HG03280 (cell line): ENCODE data around the gene SORD.

ENCODE experiments used
- ATAC-seq: cut with Tn5 transposase; IDR thresholded peaks from one replicate; pipeline ENCODE4 v1.9.1; 2021; ENCODE audit warnings: mild to moderate bottlenecking, moderate library complexity; ENCODE audit not compliant: unreplicated experiment

The SORD gene

DNA sequence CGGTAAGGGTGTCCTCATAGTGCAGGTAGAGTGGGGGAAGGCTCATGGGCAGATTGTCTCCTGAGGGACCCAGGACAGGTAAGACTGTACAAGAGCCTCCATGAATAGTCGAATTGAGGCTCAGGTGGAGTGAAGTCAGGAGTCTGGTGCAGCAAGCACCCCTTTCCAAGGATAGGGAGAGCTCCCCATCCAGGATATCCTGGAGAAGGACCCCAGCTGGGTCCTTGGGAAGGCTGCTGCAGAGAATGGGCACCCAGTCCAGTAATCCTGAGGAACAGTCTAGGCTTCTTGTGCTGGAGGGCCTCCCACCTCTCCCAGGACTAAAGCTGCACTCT, 91.7 kb downstream of the SORD start:
- no peak for ATAC-seq

DNA sequence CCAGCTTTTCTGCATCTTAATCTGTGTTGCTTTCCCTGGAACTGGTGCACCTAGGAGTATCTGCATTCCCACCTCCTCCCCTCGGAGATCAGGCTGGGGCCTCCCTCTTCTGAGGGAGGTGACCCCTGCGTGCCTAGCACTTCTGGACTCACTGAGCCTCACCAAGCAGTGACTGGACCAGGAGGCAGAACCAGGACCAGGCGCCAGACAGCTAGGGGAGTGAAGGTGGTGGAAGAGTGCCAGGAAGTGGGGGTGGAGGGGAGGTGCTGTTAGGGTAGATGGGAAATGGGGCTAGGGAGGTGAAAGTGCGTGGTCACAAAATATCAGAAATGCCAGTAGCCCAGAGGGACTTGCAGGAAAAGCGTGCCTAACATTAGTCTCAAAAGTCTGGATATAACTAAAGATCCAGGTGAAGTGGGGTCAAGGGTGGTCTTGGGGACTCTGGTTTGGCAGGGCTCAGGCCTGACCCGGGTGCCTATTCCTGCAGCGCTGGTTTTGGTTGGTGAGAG, 92.4 kb downstream of the SORD start:
- ATAC-seq = no peak

DNA sequence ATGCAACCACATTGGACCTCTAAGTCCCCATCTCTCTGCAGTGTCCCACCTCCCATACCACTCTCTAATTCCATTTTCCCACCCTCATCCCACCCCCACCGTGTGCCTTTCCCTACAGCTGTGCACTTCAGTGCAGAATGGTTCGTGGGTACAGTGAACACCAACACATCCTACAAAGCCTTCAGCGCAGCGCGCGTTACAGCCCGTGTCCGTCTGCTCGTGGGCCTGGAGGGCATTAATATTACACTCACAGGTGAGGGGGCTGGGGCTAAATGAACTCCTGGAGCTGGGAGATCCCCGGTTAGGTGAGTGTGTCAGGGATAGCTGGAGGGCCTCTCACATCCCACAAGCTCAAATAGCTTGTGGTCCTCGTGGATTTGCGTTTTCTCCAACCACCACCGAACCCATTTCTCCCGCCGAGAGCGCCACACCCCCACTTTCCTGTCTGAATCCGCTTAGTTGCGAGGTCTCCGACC, 93.0 kb downstream of the SORD start:
- ATAC-seq = no peak

DNA sequence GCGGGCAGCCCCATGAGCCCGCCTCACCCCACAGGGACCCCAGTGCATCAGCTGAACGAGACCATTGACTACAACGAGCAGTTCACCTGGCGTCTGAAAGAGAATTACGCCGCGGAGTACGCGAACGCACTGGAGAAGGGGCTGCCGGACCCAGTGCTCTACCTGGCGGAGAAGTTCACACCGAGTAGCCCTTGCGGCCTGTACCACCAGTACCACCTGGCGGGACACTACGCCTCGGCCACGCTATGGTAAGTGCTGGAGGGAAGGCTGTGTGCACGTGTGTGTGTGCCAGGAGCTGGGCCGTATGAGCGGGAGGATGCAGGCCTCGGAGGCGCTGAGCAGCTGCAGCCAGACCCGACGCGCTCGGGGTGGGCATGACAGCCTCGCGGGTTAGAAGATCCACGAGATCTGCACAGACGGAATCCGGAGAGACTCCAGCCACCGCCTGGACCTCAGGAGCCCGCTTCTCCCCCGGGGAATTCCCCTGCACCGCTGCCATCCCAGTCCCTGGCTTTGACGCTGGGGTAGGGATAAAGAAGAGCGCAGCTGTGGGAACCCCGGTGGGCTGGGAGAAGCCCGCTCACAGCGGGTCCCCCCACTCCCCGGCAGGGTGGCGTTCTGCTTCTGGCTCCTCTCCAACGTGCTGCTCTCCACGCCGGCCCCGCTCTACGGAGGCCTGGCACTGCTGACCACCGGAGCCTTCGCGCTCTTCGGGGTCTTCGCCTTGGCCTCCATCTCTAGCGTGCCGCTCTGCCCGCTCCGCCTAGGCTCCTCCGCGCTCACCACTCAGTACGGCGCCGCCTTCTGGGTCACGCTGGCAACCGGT, 93.7 kb downstream of the SORD start:
- ATAC-seq = no peak

DNA sequence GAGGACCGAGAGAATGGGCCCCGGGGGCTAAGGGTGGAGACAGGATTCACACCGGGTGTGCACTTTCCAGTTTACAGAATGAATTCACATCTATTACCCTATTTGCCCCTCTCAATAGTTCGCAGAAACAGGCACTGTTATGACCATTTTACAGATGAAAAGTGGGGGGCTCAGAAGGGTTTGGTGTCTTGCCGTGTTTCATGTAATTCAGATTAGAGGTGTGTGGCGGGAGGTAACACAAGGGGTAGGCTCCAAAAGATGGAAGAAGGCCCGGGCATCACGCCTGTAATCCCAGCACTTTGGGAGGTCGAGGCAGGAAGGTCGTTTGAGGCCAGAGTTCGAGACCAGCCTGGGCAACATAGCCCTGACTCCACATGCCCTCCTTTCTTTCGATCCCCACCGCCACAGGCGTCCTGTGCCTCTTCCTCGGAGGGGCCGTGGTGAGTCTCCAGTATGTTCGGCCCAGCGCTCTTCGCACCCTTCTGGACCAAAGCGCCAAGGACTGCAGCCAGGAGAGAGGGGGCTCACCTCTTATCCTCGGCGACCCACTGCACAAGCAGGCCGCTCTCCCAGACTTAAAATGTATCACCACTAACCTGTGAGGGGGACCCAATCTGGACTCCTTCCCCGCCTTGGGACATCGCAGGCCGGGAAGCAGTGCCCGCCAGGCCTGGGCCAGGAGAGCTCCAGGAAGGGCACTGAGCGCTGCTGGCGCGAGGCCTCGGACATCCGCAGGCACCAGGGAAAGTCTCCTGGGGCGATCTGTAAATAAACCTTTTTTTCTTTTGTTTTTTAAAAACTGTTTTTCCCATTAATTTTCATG, 94.5 kb downstream of the SORD start:
- peak; percentile 6 for ATAC-seq

DNA sequence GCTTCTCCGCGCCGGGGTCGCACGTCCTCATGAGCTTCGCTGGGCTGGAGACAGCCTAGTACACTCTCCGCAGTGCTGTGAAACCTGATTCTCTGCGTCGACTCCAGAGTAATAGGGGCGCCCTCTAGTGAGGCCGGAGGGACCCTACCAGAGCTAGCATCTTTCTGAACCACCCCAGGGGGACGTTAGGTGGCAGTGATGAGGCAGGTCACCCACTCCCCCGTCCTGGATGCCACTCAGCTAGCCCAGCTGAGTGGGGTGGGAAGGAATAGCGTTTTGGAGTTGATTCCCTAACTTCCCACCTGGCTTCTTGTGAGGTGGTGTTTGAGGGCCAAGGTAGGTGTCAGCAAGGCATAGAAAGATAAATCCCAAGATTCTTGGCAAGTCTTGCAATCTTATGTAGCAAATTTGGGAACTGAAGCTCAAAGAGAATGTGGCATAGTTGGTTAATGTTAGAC, 95.2 kb downstream of the SORD start:
- peak; percentile 81 for ATAC-seq

DNA sequence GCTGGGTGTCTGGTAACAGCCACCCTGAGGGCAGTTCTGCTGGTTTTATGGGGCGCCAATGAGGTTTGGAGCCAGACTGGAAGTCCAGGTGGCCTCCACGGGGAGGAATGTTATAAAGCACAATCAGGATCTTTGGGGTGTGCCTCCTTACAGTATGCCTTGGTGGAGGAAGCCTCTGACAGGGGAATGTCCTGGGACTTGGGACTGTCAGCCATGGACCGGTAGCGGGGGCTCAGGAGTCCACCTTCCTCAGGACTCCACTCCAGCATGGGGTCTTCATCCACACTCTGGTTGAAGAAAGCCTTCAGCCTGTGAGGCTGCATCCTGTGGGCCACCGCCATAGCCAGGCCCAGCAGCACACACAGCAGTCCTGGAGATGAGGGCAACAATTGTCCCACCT, 96.0 kb downstream of the SORD start:
- no peak for ATAC-seq

DNA sequence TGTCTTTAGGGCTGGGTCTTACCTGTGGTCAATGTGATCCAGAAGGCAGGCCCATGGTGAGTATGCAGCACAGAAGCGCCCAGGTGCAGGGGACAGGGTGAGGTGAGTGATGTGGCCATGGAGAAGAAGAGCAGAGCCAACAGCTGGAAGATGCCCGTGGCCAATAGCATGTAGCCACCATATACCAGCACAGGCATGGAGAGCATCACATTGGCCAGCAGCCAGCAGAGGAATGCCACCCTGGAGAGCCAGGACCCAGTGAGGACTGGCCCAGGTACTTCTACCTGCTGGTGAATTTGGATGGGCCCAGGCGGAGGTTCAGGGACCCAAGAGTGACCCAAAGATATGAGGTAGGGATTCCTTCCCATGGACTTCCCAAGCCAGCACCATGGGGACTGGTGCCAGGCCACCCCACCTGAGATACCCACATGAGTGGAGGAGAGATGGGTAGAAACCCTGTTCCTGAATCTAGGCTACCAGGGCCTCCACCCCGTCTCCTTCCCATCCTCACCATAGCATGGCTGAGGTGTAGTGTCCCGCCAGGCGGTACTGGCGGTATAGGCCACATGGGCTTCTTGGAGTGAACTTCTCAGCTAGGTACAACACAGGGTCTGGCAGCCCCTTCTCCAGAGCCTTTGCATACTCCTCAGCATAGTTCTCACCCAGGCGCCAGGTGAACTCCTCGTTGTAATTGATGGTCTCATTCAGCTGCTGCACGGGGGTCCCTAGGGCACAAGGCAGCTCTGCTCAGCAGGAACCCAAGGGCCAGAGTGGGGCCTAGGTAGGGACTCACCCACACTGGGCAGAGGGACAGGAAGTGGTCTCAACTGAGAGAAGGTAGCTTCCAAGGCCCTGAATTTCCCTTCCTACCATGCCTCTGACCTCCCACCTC, 97.3 kb downstream of the SORD start:
- no peak for ATAC-seq

DNA sequence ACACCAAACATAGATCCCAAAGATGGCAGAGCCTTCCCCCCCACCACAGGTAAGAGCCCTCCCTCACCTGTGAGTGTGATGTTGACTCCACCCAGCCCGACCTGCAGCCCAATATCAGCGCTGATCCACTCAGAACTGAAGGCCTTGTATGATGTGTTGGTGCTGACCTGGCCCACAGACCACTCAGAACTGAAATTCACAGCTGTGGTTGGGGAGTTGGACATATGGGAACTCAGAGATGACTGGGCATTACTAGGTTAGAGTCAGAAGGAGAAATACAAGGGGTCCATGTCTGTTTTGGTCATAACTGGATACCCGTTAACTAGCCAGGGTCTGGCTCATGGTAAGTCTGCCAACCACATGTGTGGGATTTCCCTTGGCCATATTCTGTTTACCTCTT, 98.0 kb downstream of the SORD start:
- no peak for ATAC-seq

DNA sequence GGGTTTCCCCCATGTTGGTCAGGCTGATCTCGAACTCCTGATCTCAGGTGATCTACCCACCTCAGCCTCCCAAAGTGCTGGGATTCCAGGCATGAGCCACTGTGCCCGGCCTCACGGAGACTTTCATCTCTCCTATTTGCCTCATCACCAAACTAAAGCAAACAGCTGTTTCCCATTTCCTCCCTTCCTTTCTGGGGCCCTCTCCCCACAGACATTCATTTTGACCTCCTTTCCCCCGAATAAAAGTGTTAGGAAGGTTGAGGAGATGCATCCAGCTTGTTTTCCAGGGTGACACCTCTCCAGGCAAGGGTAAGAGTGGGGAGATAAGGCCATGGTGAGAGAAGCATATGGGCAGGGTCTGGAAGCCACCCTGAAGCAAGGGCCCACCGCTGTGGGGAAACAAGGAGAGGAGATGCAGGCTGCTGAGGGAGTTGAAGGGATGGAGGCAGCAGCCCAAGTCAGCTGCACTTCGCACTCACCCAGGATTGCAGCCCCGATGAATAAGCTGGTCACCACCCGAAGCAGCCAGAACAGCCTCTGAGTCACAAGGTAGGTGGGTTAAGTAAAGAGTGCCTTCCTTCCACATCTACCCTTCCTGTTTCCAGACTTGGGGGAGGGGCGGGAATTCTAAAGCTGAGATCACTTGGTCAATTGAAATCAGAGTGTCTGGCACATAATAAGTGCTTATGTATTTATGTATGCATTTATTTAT, 98.9 kb downstream of the SORD start:
- no peak for ATAC-seq

DNA sequence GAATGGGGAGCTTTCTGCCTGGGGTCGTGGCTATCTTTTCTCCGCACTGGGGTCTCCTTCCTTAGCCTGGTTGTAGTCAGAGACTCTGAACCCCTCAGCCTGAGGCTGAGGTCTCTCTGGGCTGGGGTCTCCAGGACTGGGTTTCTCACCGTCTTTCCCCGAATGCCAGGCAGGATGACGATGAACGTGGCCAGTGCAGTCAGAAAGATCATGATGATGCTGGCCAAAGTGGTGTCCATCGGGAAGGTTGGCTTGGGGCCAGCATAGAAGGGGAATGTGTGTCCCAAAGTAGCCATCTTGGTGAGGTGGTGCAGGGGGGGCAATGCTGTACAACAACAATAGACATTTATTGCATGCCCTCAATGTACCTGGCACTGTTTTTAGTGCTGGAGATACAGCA, 99.7 kb downstream of the SORD start:
- ATAC-seq = no peak

DNA sequence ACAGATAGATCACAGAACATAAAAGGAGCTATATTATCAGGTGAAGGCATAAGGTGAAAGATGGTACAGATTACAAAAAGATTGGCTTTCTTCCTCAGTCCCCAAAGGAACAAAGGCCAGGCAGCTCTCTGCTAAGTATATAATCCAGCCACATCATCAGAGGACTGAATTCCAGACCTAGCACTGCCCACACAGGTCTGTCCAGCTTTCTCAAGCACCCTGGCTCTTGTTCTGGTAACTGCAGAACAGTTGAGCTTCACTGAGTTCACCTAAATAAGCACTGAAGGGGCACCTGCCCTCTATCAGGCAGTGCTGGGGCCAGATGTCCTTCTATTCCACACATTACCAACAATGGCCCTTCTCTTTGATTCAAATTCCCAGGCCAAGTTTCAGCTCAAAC, 100.4 kb downstream of the SORD start:
- ATAC-seq = no peak

DNA sequence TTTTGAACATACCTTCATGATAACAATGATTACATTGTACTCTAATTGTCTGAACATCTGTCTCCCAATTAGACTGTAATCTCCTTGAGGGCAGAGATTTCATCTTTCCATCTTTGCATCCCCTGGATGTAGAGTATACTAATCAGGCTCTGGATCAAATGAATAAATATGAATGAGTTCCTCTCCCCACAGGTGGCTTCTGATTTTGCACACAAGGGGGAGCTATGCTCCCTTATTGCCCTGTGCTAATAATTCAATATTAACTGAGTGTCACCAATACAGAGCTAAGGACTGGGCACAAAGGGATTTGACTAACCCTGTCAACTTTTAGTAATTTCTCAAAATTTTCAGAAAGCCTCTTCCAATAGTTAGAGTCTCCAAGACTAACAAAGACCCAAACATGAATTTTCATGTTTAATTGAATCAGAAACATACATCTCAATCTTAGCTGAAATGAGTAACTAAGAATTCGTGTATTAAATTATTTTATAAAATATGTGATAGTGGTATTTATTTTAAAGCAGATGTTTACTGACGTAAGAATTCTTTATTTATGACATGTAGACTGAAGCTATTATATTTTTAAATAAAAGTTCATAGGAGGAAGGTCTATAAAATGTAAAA, 103.7 kb downstream of the SORD start:
- no peak for ATAC-seq
